K562 (cell line): ENCODE results near the gene RBMX. TPM values are rescaled to one million over a fixed set of nuclear protein-coding genes. Genes with fewer than 3 reads are reported as not detected.

Source experiments
- ATF3 ChIP-seq, 2 experiments: fragments of 450-650 bp in 1 of 2; sonication (generic) in 1 of 2; formaldehyde crosslinking in 1 of 2; IDR thresholded peaks in 1 of 2; conservative IDR thresholded peaks in 1 of 2; 2 replicates each; pipeline versions ENCODE4 v1.6.1 to v1.8.1; 2016 to 2023; ENCODE audit warnings: mild to moderate bottlenecking in 2 of 2, moderate library complexity in 2 of 2, inconsistent platforms in 1 of 2, missing genetic modification reagents in 1 of 2
- ATF4 ChIP-seq: fragments of 450-650 bp; formaldehyde crosslinking; IDR thresholded peaks from 2 replicates; pipeline ENCODE4 v1.4.0; 2022; ENCODE audit warnings: mild to moderate bottlenecking, moderate library complexity
- BCOR ChIP-seq: fragments of 450-650 bp; IDR thresholded peaks from 2 replicates; pipeline ENCODE4 v1.6.1; 2016
- BRD9 ChIP-seq: fragments of 450-650 bp; IDR thresholded peaks from 2 replicates; pipeline ENCODE4 v1.6.1; 2018; ENCODE audit warnings: low read depth; ENCODE audit not compliant: partially characterized antibody
- CAMTA2 ChIP-seq: fragments of 250-450 bp; sonication (Bioruptor Pico); conservative IDR thresholded peaks from 2 replicates; pipeline ENCODE4 v1.5.1; 2022
- CSDE1 ChIP-seq, 2 experiments: fragments of 450-650 bp; IDR thresholded peaks; 2 replicates each; pipeline ENCODE4 v1.6.1; 2016; ENCODE audit warnings: mild to moderate bottlenecking in 1 of 2
- ERF ChIP-seq: fragments of 450-650 bp; formaldehyde crosslinking; IDR thresholded peaks from 2 replicates; pipeline ENCODE4 v1.4.0; 2020; ENCODE audit warnings: mild to moderate bottlenecking, mixed read lengths
- ETV1 ChIP-seq: fragments of 450-650 bp; conservative IDR thresholded peaks from 2 replicates; pipeline ENCODE4 v1.6.1; 2016; ENCODE audit warnings: missing genetic modification characterization, control low read depth, low read depth, missing compliant biosample characterization
- GTF2A2 ChIP-seq: IDR thresholded peaks from 2 replicates; pipeline ENCODE4 v1.6.1; 2016; ENCODE audit warnings: mild to moderate bottlenecking, missing genetic modification characterization, missing compliant biosample characterization
- IFI16 ChIP-seq: fragments of 250-450 bp; sonication (Bioruptor Pico); IDR thresholded peaks from 2 replicates; pipeline ENCODE4 v2.1.2; 2022; ENCODE audit warnings: mild to moderate bottlenecking, inconsistent platforms
- JUND ChIP-seq, 2 experiments: IDR thresholded peaks; 2 replicates in 1 of 2; 3 replicates in 1 of 2; pipeline ENCODE4 v1.6.1; 2011; ENCODE audit warnings: borderline replicate concordance in 2 of 2, low read depth in 2 of 2, low read length in 2 of 2, improper control_type of control experiment in 1 of 2, missing biosample characterization in 1 of 2, missing genetic modification characterization in 1 of 2, missing genetic modification reagents in 1 of 2
- MBD2 ChIP-seq: sonication (generic); IDR thresholded peaks from 2 replicates; pipeline ENCODE4 v1.6.1; 2016; ENCODE audit warnings: low read depth, borderline replicate concordance
- MEF2A ChIP-seq: IDR thresholded peaks from 2 replicates; pipeline ENCODE4 v1.6.1; 2011; ENCODE audit warnings: low read depth, mild to moderate bottlenecking, low read length, moderate library complexity; ENCODE audit not compliant: control insufficient read depth
- NFIC ChIP-seq: fragments of 450-650 bp; IDR thresholded peaks from 2 replicates; pipeline ENCODE4 v1.6.1; 2017; ENCODE audit warnings: mild to moderate bottlenecking, inconsistent platforms
- NONO ChIP-seq, 2 experiments: fragments of 200-400 bp in 1 of 2; fragments of 450-650 bp in 1 of 2; formaldehyde crosslinking in 1 of 2; IDR thresholded peaks; 2 replicates each; pipeline ENCODE4 v1.6.1; 2017; ENCODE audit warnings: low read depth in 2 of 2, mild to moderate bottlenecking in 2 of 2, moderate library complexity in 2 of 2, low read length in 1 of 2
- OTX1 ChIP-seq: fragments of 450-650 bp; formaldehyde crosslinking; IDR thresholded peaks from 2 replicates; pipeline ENCODE4 v1.4.0; 2022; ENCODE audit warnings: mild to moderate bottlenecking
- POLR2AphosphoS2 ChIP-seq: IDR thresholded peaks from 2 replicates; pipeline ENCODE4 v1.6.1; 2012; ENCODE audit warnings: low read length, improper control_type of control experiment
- POLR2AphosphoS5 ChIP-seq: IDR thresholded peaks from 2 replicates; pipeline ENCODE4 v1.6.1; 2011; ENCODE audit warnings: mild to moderate bottlenecking, low read depth, low read length, moderate library complexity; ENCODE audit not compliant: control insufficient read depth, insufficient read depth
- RBM22 ChIP-seq: fragments of 200-400 bp; formaldehyde crosslinking; IDR thresholded peaks from 2 replicates; pipeline ENCODE4 v1.6.1; 2018; ENCODE audit warnings: low read length, low read depth; ENCODE audit not compliant: poor library complexity, severe bottlenecking
- RFX1 ChIP-seq: fragments of 450-650 bp; IDR thresholded peaks from 2 replicates; pipeline ENCODE4 v1.6.1; 2016; ENCODE audit warnings: mild to moderate bottlenecking, moderate library complexity
- SREBF2 ChIP-seq: sonication (generic); formaldehyde crosslinking; IDR thresholded peaks from 2 replicates; pipeline ENCODE4 v1.4.0; 2020; ENCODE audit warnings: mild to moderate bottlenecking, missing genetic modification reagents
- TFAM ChIP-seq: fragments of 250-450 bp; sonication (Bioruptor Pico); conservative IDR thresholded peaks from 2 replicates; pipeline ENCODE4 v1.5.0; 2021; ENCODE audit warnings: mild to moderate bottlenecking, moderate library complexity
- ZBTB9 ChIP-seq: fragments of 450-650 bp; formaldehyde crosslinking; IDR thresholded peaks from 2 replicates; pipeline ENCODE4 v1.4.0; 2020; ENCODE audit warnings: mild to moderate bottlenecking, moderate library complexity
- ZNF133 ChIP-seq: fragments of 250-450 bp; sonication (Bioruptor Pico); IDR thresholded peaks from 2 replicates; pipeline ENCODE4 v1.4.0; 2020; ENCODE audit warnings: mild to moderate bottlenecking
- ZNF197 ChIP-seq: fragments of 200-800 bp; sonication (Bioruptor generic); IDR thresholded peaks from 2 replicates; pipeline ENCODE4 v1.6.1; 2016; ENCODE audit warnings: low read depth, missing genetic modification characterization, missing compliant biosample characterization
- ZNF232 ChIP-seq: sonication (generic); formaldehyde crosslinking; IDR thresholded peaks from 2 replicates; pipeline ENCODE4 v1.8.0; 2022; ENCODE audit warnings: mild to moderate bottlenecking, missing genetic modification reagents
- polyA plus RNA-seq, 8 experiments: library from polyadenylated mRNA; depleted of rRNA in 4 of 8; stranded (reverse) in 5 of 8; unstranded in 3 of 8; fragments of >200 nt; fragmentation: Nextera tagmentation in 2 of 8; fragmentation: Illumina TruSeq in 1 of 8; extraction: Ambion mirVana in 2 of 8; extraction: Trizol in 1 of 8; gene quantifications; 2 replicates each; pipeline versions ENCODE4 v1.2.1 to v1.2.3, GENCODE V29; 2011 to 2014; ENCODE audit warnings: inconsistent platforms in 1 of 8, missing spikeins in 1 of 8
- total RNA-seq, 7 experiments: library from RNA; depleted of rRNA in 6 of 7; stranded (reverse); fragments of >200 nt in 6 of 7; fragmentation: Illumina TruSeq in 2 of 7; extraction: Trizol in 2 of 7; gene quantifications; 2 replicates each; pipeline versions ENCODE4 v1.2.1 to v1.2.3, GENCODE V29; 2011 to 2021; ENCODE audit warnings: low replicate concordance in 1 of 7

The RBMX gene
- total and polyA plus RNA-seq, 9 of the 15 experiments (the other 6 are each of a cell fraction or from before 2014, with no cell fraction given), result 405 to 671 (median 540) TPM

GRCh38 chrX:136909119-136909705, 28.7 kb upstream of the RBMX start (continued):
- TF ChIP-seq ATF3 (IDR thresholded peaks at IDR 0.05), result peak; percentile 84
- TF ChIP-seq ATF3 (CRISPR knock-in tag; conservative IDR thresholded peaks at IDR 0.05), result no peak
- no peak for TF ChIP-seq OTX1 (CRISPR knock-in tag)
- no peak for TF ChIP-seq CAMTA2 (CRISPR knock-in tag)
- peak; percentile 67; the same call in 1 of the 2 replicates for TF ChIP-seq JUND (IDR thresholded peaks at IDR 0.05; ENCODE audit: borderline replicate concordance, low read depth, low read length)
- no peak for TF ChIP-seq JUND (tag; IDR thresholded peaks at IDR 0.05; ENCODE audit: borderline replicate concordance, low read depth, low read length)
- no peak for TF ChIP-seq POLR2AphosphoS2
- 0 out of 2 replicates have a peak, but pooled peaks have one; percentile 25 for TF ChIP-seq ATF4 (CRISPR knock-in tag)
- no peak for TF ChIP-seq NONO (IDR thresholded peaks at IDR 0.05; ENCODE audit: low read depth in 2 of 2, low read length in 1 of 2)
- TF ChIP-seq MBD2, result no peak; the same call in 1 of the 2 replicates
- no peak for TF ChIP-seq RBM22
- TF ChIP-seq TFAM (CRISPR knock-in tag), result no peak
- TF ChIP-seq MEF2A, result no peak
- no peak for TF ChIP-seq ZNF232 (CRISPR knock-in tag)
- TF ChIP-seq GTF2A2, result no peak
- no peak for TF ChIP-seq ETV1 (tag)
- no peak for TF ChIP-seq BCOR
- no peak for TF ChIP-seq NFIC
- TF ChIP-seq ZNF197 (CRISPR knock-in tag), result no peak
- 0 out of 2 replicates have a peak, but pooled peaks have one; percentile 19 for TF ChIP-seq ERF (CRISPR knock-in tag)
- TF ChIP-seq POLR2AphosphoS5, result no peak
- no peak for TF ChIP-seq CSDE1 (IDR thresholded peaks at IDR 0.05)
- TF ChIP-seq SREBF2, result no peak
- no peak for TF ChIP-seq BRD9
- no peak for TF ChIP-seq ZNF133 (CRISPR knock-in tag)
- TF ChIP-seq IFI16 (CRISPR knock-in tag), result no peak
- no peak; the same call in 1 of the 2 replicates for TF ChIP-seq ZBTB9 (CRISPR knock-in tag)
- TF ChIP-seq RFX1, result peak; percentile 89
